Measurements from ENCODE around the gene GEN1. TPM values are rescaled to one million over a fixed set of nuclear protein-coding genes. Genes with fewer than 3 reads are reported as not detected.
A peak's percentile ranks its signal among the peaks of the same experiment; 100 is the strongest.

The GEN1 gene
- total and polyA plus RNA-seq, 10 of the 15 experiments (the other 5 are each of a cell fraction or from before 2014, with no cell fraction given): 6.0 to 49.6 (median 36.0) TPM

- TF ChIP-seq MYC (IDR thresholded peaks at IDR 0.05; ENCODE audit: insufficient read depth, insufficient read length, insufficient replicate concordance, low read length, severe bottlenecking) (no peak), MTA3 (IDR thresholded peaks at IDR 0.05; ENCODE audit: borderline replicate concordance, low read length) (peak; percentile 65; the same call in 1 of the 2 replicates), MLLT1 (IDR thresholded peaks at IDR 0.05) (0 out of 2 replicates have a peak, but pooled peaks have one; percentile 20), PAX5 (IDR thresholded peaks at IDR 0.05; ENCODE audit: borderline replicate concordance, low read depth, low read length) (peak; percentile 63; the same call in 1 of the 2 replicates), RCOR1 (conservative IDR thresholded peaks at IDR 0.05; ENCODE audit: low read depth, low read length) (0 out of 2 replicates have a peak, but pooled peaks have one; percentile 52), MTA2 (IDR thresholded peaks at IDR 0.05; ENCODE audit: low read depth) (peak; percentile 71), JUNB (IDR thresholded peaks at IDR 0.05) (no peak), HDGF (IDR thresholded peaks at IDR 0.05) (no peak), CBX5 (IDR thresholded peaks at IDR 0.05; ENCODE audit: low read depth) (no peak), BMI1 (IDR thresholded peaks at IDR 0.05; ENCODE audit: borderline replicate concordance) (peak; percentile 61; the same call in 1 of the 2 replicates), EGR1 (IDR thresholded peaks at IDR 0.05; ENCODE audit: borderline replicate concordance in 1 of 2, low read depth in 2 of 2, low read length in 2 of 2) (0 out of 3 replicates have a peak, but pooled peaks of 1 of the 2 experiments have one; percentile 6), EED (IDR thresholded peaks at IDR 0.05; ENCODE audit: low read depth) (peak; percentile 75; the same call in 1 of the 2 replicates), MXI1 (IDR thresholded peaks at IDR 0.05; ENCODE audit: low read depth, low read length) (no peak), NFYA (IDR thresholded peaks at IDR 0.05; ENCODE audit: borderline replicate concordance, low read depth, low read length) (no peak), PBX3 (IDR thresholded peaks at IDR 0.05; ENCODE audit: insufficient replicate concordance, low read depth, low read length) (no peak), RELB (IDR thresholded peaks at IDR 0.05; ENCODE audit: low read depth) (peak; percentile 66), TCF7 (IDR thresholded peaks at IDR 0.05; ENCODE audit: borderline replicate concordance) (no peak), FOXM1 (IDR thresholded peaks at IDR 0.05; ENCODE audit: low read depth, low read length) (peak; percentile 54; the same call in 1 of the 2 replicates), JUND (IDR thresholded peaks at IDR 0.05; ENCODE audit: low read depth, low read length) (no peak)
- TF ChIP-seq, protein P1, sequence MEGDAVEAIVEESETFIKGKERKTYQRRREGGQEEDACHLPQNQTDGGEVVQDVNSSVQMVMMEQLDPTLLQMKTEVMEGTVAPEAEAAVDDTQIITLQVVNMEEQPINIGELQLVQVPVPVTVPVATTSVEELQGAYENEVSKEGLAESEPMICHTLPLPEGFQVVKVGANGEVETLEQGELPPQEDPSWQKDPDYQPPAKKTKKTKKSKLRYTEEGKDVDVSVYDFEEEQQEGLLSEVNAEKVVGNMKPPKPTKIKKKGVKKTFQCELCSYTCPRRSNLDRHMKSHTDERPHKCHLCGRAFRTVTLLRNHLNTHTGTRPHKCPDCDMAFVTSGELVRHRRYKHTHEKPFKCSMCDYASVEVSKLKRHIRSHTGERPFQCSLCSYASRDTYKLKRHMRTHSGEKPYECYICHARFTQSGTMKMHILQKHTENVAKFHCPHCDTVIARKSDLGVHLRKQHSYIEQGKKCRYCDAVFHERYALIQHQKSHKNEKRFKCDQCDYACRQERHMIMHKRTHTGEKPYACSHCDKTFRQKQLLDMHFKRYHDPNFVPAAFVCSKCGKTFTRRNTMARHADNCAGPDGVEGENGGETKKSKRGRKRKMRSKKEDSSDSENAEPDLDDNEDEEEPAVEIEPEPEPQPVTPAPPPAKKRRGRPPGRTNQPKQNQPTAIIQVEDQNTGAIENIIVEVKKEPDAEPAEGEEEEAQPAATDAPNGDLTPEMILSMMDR (IDR thresholded peaks at IDR 0.05 in 2 of 3, conservative IDR thresholded peaks at IDR 0.05 in 1 of 3; ENCODE audit: control insufficient read depth in 2 of 3, extremely low read depth in 1 of 3, insufficient read depth in 1 of 3, low read depth in 3 of 3, low read length in 3 of 3): no peak
- TF ChIP-seq, protein P2, sequence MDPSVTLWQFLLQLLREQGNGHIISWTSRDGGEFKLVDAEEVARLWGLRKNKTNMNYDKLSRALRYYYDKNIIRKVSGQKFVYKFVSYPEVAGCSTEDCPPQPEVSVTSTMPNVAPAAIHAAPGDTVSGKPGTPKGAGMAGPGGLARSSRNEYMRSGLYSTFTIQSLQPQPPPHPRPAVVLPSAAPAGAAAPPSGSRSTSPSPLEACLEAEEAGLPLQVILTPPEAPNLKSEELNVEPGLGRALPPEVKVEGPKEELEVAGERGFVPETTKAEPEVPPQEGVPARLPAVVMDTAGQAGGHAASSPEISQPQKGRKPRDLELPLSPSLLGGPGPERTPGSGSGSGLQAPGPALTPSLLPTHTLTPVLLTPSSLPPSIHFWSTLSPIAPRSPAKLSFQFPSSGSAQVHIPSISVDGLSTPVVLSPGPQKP (IDR thresholded peaks at IDR 0.05; ENCODE audit: low read depth, low read length): no peak
- TF ChIP-seq, protein P3, sequence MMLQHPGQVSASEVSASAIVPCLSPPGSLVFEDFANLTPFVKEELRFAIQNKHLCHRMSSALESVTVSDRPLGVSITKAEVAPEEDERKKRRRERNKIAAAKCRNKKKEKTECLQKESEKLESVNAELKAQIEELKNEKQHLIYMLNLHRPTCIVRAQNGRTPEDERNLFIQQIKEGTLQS (IDR thresholded peaks at IDR 0.05; ENCODE audit: borderline replicate concordance, extremely low read depth, low read depth, low read length): no peak
These were observed 50.4 kb downstream of the GEN1 start (continued) for GRCh38 chr2:17804358-17804757.
